Measurements from ENCODE around the gene AP4M1.
A peak's percentile ranks its signal among the peaks of the same experiment; 100 is the strongest.
"Not testable (repeated sequence)": the region's sequence is repeated elsewhere in the genome, so short reads cannot be mapped to it uniquely, and the experiment has no call there.

Gene AP4M1

DNA sequence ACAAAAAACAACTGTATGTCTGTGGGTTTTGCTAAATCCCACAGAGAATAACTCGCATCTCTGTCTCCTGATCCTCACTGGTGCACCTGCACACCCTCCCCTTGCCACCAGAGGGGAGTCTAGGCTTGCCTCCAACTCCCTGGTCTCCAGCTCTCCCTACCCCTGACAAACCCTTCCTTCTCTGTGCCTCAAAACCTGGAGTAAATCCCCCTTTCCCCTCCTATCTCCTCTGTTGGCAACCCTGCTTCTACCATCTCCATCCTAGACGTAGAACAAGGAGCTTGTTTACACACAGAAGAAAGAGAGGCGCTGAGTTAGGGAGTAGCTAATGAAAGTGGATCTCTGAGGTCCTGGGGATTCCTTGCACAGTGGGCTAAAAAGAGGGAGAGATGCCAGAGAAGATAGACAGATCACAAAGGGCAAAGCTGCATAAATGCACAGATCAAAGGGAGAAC is 31.3 kb downstream of the AP4M1 start:
- peak; percentile 39 for DNase-seq (ENCODE audit: low read depth)

DNA sequence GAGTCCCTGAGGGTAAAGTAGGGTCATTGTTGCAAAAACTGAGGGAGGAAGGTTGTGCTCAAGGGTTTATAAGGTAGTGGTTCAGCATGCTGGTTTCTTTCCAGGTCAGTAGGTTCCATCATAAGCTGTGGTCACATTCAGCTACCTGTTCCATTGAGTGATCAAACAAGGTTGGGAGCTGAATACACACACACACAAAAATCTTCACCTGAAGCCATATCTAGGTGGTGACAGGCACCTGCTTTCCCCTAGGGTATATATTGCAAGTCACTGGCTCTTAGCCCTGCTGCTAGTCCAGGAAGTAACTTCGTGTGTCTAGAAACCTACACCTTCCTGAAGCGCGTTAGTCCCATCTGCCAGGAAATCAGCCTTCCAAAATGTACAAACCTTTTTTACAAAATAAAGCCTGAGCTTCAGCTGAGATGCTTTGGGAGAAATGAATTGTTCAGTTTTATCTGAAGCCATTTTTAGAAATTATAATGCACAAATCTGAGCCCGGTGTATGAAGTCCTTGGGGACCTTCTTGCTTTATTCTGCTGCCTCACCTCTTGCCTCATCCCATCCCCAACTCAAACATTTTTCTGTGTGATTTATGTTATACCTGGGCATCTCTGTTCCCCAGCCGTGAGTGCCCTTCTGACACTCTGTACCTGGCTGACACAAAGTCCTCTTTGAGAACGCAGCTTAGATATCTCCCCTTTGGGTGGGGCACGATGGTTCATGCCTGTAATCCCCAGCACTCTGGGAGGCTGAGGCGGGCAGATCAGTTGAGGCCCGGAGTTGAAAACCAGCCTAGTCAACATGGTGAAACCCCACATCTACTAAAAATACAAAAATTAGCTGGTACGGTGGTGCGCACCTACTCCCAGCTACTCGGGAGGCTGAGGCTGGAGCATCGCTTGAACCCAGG is 36.7 kb downstream of the AP4M1 start:
- DNase-seq (ENCODE audit: low read depth): no peak

DNA sequence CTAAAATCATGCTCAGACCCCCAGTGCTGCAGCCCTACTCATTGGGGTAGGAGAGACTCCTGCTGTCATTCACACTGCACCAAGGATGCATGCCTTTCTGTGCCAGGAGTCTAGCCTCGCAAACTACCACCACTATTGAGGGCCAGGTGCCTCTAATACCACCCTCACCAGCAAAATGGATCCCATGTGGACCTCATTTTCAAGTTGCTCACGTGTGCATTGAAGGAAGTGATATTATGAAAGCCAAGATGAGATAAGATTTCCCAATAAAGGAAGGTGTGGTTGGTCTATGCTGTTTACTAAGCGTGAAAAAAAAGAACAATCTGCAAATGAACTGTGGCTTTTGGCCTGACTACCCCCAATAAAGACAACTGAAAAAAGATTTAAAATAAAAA is 40.1 kb downstream of the AP4M1 start:
- DNase-seq (ENCODE audit: low read depth): no peak

DNA sequence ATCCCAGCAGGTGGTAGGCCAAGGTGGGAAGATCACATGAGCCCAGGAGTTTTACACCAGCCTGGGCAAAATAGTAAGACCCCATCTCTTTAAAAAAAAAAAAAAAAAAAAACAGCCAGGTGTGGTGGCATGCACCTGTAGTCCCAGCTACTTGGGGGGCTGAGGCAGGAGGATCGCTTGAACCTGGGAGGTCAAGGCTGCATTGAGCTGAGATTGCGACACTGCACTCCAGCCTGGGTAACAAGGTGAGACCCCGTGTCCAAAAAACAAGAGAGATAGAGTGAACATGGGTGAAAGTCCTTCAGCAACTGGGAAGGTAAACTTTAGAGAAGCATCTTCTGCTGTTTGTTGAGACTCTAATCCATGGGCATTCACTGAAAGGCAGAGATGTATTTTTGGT is 41.0 kb downstream of the AP4M1 start:
- DNase-seq (ENCODE audit: low read depth): no peak

DNA sequence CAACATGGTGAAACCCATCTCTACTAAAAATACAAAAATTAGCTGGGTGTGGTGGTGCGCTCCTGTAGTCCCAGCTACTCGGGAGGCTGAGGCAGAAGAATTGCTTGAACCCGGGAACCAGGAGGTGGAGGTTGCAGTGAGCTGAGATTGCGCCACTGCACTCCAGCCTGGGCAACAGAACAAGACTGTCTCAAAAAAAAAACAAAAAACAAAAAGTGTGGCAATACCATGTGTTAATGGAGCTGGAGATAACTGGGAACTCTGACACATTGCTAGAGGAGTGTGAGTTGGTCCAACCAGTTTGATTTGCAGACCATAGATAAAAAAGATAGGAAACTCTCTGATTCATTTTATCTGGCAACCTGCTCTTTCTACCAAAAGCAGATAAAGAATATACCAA is 44.9 kb downstream of the AP4M1 start:
- DNase-seq (ENCODE audit: low read depth): not testable (repeated sequence)

DNA sequence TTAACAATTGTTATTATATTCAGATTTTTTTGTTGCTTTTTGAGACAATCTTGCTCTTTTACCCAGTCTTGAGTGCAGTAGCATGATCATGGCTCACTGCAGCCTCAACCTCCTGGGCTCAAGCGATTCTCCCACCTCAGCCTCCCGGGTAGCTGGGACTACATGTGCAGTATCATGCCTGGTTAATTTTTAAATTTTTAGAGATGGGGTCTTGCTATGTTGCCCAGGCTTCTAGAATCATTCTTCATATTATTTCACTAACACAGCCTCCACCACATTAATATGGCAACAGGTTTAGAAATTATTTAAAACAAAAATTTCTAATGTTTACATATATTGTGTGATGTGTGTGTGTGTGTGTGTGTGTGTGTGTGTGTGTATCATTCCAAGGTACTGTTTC is 45.8 kb downstream of the AP4M1 start:
- DNase-seq (ENCODE audit: low read depth): no peak

DNA sequence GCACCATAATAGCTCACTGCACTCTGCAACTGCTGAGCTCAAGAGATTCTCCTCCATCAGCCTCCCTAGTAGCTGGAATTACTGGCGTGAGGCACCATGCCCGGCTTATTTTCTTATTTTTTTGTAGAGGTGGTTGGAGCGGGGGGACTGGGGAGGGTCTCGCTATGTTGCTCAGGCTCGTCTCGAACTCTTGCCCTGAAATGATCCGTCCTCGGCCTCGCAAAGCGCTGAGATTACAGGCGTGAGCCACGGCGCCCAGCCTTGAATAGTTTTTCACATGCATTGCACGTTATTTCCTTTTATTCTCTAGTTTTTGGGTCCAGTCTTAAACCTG is 46.7 kb downstream of the AP4M1 start:
- no peak for DNase-seq (ENCODE audit: low read depth)

- DNase-seq (ENCODE audit: low read depth): peak; percentile 97
Observed at GRCh38 chr7:100148559-100149328, 47.3 kb downstream of the AP4M1 start, which contains the start of gene LAMTOR4. TSS of gene LAMTOR4 (plus strand) at chr7:100148918. CDS start at chr7:100148973, 55 bp downstream.

GRCh38 chr7:100152404-100152803 is 51.0 kb downstream of the AP4M1 start:
- DNase-seq (ENCODE audit: low read depth): no peak

GRCh38 chr7:100152937-100153666 is 51.7 kb downstream of the AP4M1 start:
- no peak for DNase-seq (ENCODE audit: low read depth)

GRCh38 chr7:100153708-100154535 is 52.5 kb downstream of the AP4M1 start:
- no peak for DNase-seq (ENCODE audit: low read depth)

DNA sequence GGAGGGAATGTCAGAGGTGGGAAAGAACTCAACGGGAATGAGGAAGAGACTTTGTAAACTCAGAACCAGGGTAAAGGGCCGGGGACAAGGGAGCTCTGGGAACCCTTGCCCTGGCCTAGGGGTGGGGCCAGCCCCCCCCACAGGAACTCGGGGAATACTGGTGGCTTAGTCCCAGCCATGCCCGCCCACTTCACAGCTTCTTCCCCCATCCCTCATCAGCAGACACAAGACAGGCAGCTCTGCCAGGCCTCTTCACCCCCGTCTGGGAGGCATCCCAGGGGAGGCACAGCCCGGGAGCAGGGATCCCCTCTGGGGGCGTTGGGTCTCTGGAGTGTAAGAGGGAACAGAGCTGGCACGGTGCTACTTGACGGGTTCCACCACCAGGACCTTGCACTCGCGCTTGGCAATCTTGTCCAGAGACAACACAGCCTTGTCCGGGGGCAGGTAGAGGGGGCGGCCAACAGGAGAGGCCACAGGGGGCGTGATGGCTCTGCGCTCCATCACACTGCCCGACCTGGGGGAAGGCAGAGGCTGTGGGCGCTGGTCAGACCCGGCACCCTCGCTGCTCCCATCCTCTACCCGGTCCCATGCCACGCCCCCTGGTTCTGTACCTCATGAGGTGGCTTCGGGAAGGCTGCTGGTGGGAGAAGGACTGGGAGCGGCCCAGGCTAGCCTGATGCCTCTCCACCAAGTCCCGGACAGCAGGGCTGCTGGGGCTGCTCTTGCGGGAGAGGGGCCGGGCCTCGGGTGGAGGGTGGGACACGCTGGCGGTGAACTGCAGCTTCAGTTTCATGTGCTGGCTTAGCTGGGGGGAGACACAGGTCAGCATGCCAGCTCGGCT is 53.4 kb downstream of the AP4M1 start:
- DNase-seq (ENCODE audit: low read depth): no peak

DNA sequence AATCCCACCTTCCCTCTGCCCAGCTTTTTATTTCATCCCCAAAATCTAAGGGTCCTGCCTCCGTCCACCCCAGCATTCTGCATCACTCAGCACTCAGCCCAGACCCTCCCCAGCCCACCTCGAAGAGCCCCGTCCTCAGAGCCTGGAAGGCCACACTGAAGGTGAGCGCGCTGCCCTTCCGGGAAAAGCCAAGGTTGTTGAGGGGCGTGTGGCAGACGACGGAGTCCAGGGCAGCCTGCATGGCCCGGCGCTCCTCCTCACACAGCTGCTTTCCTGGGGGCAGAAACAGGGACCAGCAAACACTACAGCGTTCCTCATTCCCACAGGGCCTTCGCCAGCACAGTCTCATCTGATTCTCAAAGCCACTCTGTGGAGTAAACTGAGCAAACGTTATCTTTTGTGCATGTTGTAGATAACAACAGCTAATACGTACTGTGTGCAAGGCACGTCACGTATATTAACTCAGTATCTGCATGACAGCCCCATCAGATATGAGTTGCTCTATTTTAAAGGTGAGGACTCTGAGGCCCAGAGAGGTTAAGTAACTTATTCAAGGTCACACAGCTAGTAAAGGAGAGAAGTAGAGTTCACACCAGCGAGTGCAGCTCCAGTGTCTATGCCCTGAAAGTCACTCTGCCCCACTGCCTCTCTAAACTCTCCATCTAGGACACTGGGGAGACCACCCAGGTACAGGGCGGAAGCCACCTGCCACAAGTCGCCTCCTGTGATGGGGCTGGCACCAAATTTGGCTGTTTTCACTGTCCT is 54.3 kb downstream of the AP4M1 start:
- no peak for DNase-seq (ENCODE audit: low read depth)

GRCh38 chr7:100156331-100157068 is 55.1 kb downstream of the AP4M1 start:
- DNase-seq (ENCODE audit: low read depth): no peak

- DNase-seq (ENCODE audit: low read depth): no peak
Observed at GRCh38 chr7:100157069-100157333, 55.6 kb downstream of the AP4M1 start.

DNA sequence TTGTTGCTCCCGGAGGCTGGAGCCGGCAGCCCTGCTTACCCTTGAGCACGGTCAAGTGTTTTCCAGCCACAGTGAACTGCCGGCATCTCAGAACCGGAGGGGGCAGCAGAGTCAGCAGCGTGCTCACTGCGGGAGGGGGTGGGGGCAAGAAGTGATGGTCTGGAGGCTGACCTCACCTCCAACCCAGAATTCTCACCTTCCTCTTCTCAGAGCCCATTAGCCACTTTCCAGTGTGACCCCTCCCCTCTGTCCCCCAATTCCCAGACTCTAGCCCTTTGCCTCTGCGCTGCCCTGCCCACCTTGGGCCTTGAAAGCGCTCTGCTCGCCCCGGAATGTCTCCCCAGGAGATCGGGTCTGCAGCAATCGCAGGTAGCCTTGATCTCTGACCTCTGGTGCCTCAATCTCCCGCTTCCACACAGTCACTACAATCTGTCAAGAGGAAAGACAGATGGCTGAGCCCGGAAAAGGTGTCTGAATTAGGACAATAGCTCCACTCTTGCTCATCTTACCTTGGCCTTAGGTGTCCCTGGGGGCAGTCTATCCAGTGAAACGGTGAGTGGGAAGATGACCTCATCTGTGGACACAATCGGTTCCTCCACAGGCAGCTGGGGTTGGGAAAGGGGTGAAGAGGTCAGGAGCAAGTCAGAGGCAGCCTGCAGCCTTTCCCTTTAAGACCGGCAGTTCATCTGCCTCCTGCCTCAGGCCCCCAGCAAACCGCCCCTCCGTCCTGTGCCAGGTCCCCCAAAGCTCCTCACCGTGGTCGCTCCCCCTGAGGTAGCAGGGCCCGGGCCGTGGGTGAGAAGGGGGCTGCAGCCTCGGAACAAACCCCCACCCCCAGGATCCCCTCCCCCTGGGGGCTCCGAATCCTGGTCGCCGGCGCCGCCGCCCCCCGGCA is 56.1 kb downstream of the AP4M1 start:
- no peak for DNase-seq (ENCODE audit: low read depth)

Measured in activated T-helper 1 cell treated with Interleukin-2 at 50 U/mL for 16 hours (primary cell).